NT2/D1 (cell line): ENCODE results near the gene RNF130.

Experiments
- SUZ12 ChIP-seq: IDR thresholded peaks from 2 replicates; pipeline ENCODE4 v1.6.1; 2011; ENCODE audit not compliant: insufficient read length, insufficient read depth; ENCODE audit errors: extremely low read depth
- ZNF274 ChIP-seq: IDR thresholded peaks from 2 replicates; pipeline ENCODE4 v1.6.1; 2011; ENCODE audit warnings: mild to moderate bottlenecking, low read depth, low read length

- TF ChIP-seq ZNF274 (no peak), SUZ12 (no peak)
Measured at GRCh38 chr5:180009581-180009980, 62.0 kb downstream of the RNF130 start.
